A549 (cell line): ENCODE measurements around the gene ECE1. TPM values are rescaled to one million over a fixed set of nuclear protein-coding genes. Genes with fewer than 3 reads are reported as not detected.
A peak's percentile ranks its signal among the peaks of the same experiment; 100 is the strongest.

Experiments used
- ATAC-seq, 2 experiments: fragments of 200-7000 bp in 1 of 2; fragments of >200 bp in 1 of 2; cut with Nextera tagmentation in 1 of 2; cut with Tn5 transposase in 1 of 2; 3 replicates each; pipeline versions ENCODE4 v1.8.0 to v1.9.1; 2018 to 2020; ENCODE audit warnings: mild to moderate bottlenecking in 1 of 2, moderate library complexity in 1 of 2
- CTCF ChIA-PET: fragments of 300-600 bp; sonication (Branson Sonifier 250); formaldehyde crosslinking; extraction: SDS; loops from one replicate; lab custom pipeline; 2021; ENCODE audit warnings: antibody characterized with exemption, inconsistent platforms; lab: Yijun Ruan, JAX
- POLR2A ChIA-PET: fragments of 350-600 bp; formaldehyde crosslinking; extraction: SDS; loops from one replicate; lab custom pipeline; 2021; ENCODE audit warnings: antibody characterized with exemption, inconsistent platforms; lab: Yijun Ruan, JAX
- DNase-seq, 2 experiments: peaks; one replicate each; pipeline versions ENCODE4 v3.0.0 to v3.0.0-alpha.2; 2011 to 2016; ENCODE audit warnings: low read depth in 1 of 2, low spot score in 1 of 2
- FAIRE-seq: peaks from 2 replicates; lab custom pipeline; 2011; peaks lifted over from hg19 to GRCh38; lab: Jason Lieb, UNC
- H3K27ac ChIP-seq, 2 experiments: fragments of >200 bp; sonication (Bioruptor Twin); formaldehyde crosslinking; 3 replicates each; pipeline ENCODE4 v1.5.1; 2016 to 2017
- H3K4me1 ChIP-seq: fragments of >200 bp; sonication (Bioruptor Twin); formaldehyde crosslinking; 3 replicates; pipeline ENCODE4 v1.6.1; 2016
- H3K4me2 ChIP-seq: fragments of >200 bp; sonication (Bioruptor Twin); formaldehyde crosslinking; 3 replicates; pipeline ENCODE4 v1.6.1; 2016
- H3K4me3 ChIP-seq: fragments of >200 bp; sonication (Bioruptor Twin); formaldehyde crosslinking; 3 replicates; pipeline ENCODE4 v1.5.1; 2016
- H3K9me3 ChIP-seq: fragments of >200 bp; sonication (Bioruptor Twin); formaldehyde crosslinking; 3 replicates; pipeline ENCODE4 v1.6.1; 2016
- BHLHE40 ChIP-seq: IDR thresholded peaks from 2 replicates; pipeline ENCODE4 v1.6.1; 2012; ENCODE audit warnings: low read depth, low read length, inconsistent platforms
- CHD4 ChIP-seq: fragments of 200-600 bp; sonication (generic); IDR thresholded peaks from 2 replicates; pipeline ENCODE4 v1.6.1; 2016; ENCODE audit warnings: antibody characterized with exemption, mild to moderate bottlenecking, borderline replicate concordance
- EHF ChIP-seq: fragments of 250-450 bp; sonication (Bioruptor Pico); IDR thresholded peaks from 2 replicates; pipeline ENCODE4 v1.5.0; 2020; ENCODE audit warnings: mild to moderate bottlenecking
- FOSL2 ChIP-seq, 2 experiments: fragments of 450-650 bp in 1 of 2; fragments of >200 bp in 1 of 2; sonication (Bioruptor Twin) in 1 of 2; formaldehyde crosslinking; IDR thresholded peaks; 2 replicates each; pipeline versions ENCODE4 v1.5.0 to v1.6.1; 2016 to 2020; ENCODE audit warnings: mild to moderate bottlenecking in 1 of 2, moderate library complexity in 1 of 2
- FOXS1 ChIP-seq: fragments of 250-450 bp; sonication (Bioruptor Pico); IDR thresholded peaks from 2 replicates; pipeline ENCODE4 v1.5.0; 2020; ENCODE audit warnings: mild to moderate bottlenecking, moderate library complexity
- HOXB13 ChIP-seq: fragments of 250-450 bp; sonication (Bioruptor Pico); IDR thresholded peaks from 2 replicates; pipeline ENCODE4 v1.5.0; 2020; ENCODE audit warnings: low read depth, mild to moderate bottlenecking, moderate library complexity
- JUN ChIP-seq, 2 experiments: fragments of >200 bp; sonication (Bioruptor Twin); formaldehyde crosslinking; IDR thresholded peaks; 2 replicates in 1 of 2; 3 replicates in 1 of 2; pipeline ENCODE4 v1.6.1; 2016 to 2017
- JUNB ChIP-seq: fragments of >200 bp; sonication (Bioruptor Twin); formaldehyde crosslinking; IDR thresholded peaks from 2 replicates; pipeline ENCODE4 v1.6.1; 2016
- KDM1A ChIP-seq: fragments of 200-600 bp; sonication (generic); IDR thresholded peaks from 2 replicates; pipeline ENCODE4 v1.6.1; 2016; ENCODE audit warnings: low read depth, mild to moderate bottlenecking
- MAZ ChIP-seq: fragments of 150-350 bp; IDR thresholded peaks from 2 replicates; pipeline ENCODE4 v1.6.1; 2014; ENCODE audit warnings: antibody characterized with exemption, low read depth, low read length, borderline replicate concordance
- MYC ChIP-seq: IDR thresholded peaks from 2 replicates; pipeline ENCODE4 v1.6.1; 2012; ENCODE audit warnings: mild to moderate bottlenecking, inconsistent platforms, low read length, improper control_type of control experiment, borderline replicate concordance
- PHF8 ChIP-seq: fragments of 200-600 bp; sonication (generic); IDR thresholded peaks from 2 replicates; pipeline ENCODE4 v1.6.1; 2016; ENCODE audit warnings: low read depth, mild to moderate bottlenecking, antibody characterized with exemption, moderate library complexity, borderline replicate concordance
- POLR2A ChIP-seq: IDR thresholded peaks from 2 replicates; pipeline ENCODE4 v1.6.1; 2012; ENCODE audit warnings: mild to moderate bottlenecking, low read length
- POLR2AphosphoS2 ChIP-seq: conservative IDR thresholded peaks from 2 replicates; pipeline ENCODE4 v1.6.1; 2012; ENCODE audit warnings: low read length, improper control_type of control experiment, inconsistent platforms
- RAD21 ChIP-seq, 2 experiments: fragments of >200 bp in 1 of 2; sonication (Bioruptor Twin) in 1 of 2; formaldehyde crosslinking in 1 of 2; IDR thresholded peaks in 1 of 2; conservative IDR thresholded peaks in 1 of 2; 2 replicates in 1 of 2; 3 replicates in 1 of 2; pipeline ENCODE4 v1.6.1; 2012 to 2018; ENCODE audit warnings: inconsistent platforms in 1 of 2
- RARB ChIP-seq: fragments of 250-450 bp; sonication (Bioruptor Pico); IDR thresholded peaks from 2 replicates; pipeline ENCODE4 v1.8.0; 2021; ENCODE audit warnings: mild to moderate bottlenecking, moderate library complexity
- REST ChIP-seq: fragments of 200-600 bp; sonication (generic); IDR thresholded peaks from 2 replicates; pipeline ENCODE4 v1.6.1; 2016; ENCODE audit warnings: antibody characterized with exemption, mild to moderate bottlenecking, moderate library complexity
- RFX5 ChIP-seq: fragments of 450-650 bp; IDR thresholded peaks from 2 replicates; pipeline ENCODE4 v1.7.1; 2014; ENCODE audit warnings: antibody characterized with exemption, mild to moderate bottlenecking, moderate library complexity
- RNF2 ChIP-seq: fragments of 200-600 bp; sonication (generic); IDR thresholded peaks from 2 replicates; pipeline ENCODE4 v1.6.1; 2016; ENCODE audit warnings: low read depth, mild to moderate bottlenecking, antibody characterized with exemption, moderate library complexity, borderline replicate concordance
- ZC3H11A ChIP-seq: fragments of 450-650 bp; IDR thresholded peaks from 2 replicates; pipeline ENCODE4 v1.6.1; 2014; ENCODE audit warnings: antibody characterized with exemption, mild to moderate bottlenecking
- ZFP36 ChIP-seq: fragments of 450-650 bp; IDR thresholded peaks from 2 replicates; pipeline ENCODE4 v1.6.1; 2014; ENCODE audit warnings: borderline replicate concordance; ENCODE audit not compliant: partially characterized antibody
- WGBS: methylation state at CpG from one replicate; pipeline ENCODE4 v1.1.6; 2017; ENCODE audit errors: missing lambda C conversion rate; 5-methylcytosine and 5-hydroxymethylcytosine counted together
- polyA plus RNA-seq, 4 experiments: library from polyadenylated mRNA; depleted of rRNA in 3 of 4; stranded (reverse); fragments of >200 nt; fragmentation: RNase III in 1 of 4; extraction: RNeasy Plus Mini Kit Qiagen cat#74134 plus additional on column Dnase treatment in 1 of 4; gene quantifications; 2 replicates in 3 of 4; 3 replicates in 1 of 4; pipeline ENCODE4 v1.2.3, GENCODE V29; 2011 to 2017
- TF ChIP-seq, protein P1 (sequence below): fragments of >200 bp; sonication (Bioruptor Twin); formaldehyde crosslinking; IDR thresholded peaks from 3 replicates; pipeline ENCODE4 v1.5.1; 2016
- TF ChIP-seq, protein P2 (sequence below): fragments of 250-450 bp; sonication (Bioruptor Pico); IDR thresholded peaks from 2 replicates; pipeline ENCODE4 v1.5.0; 2021; ENCODE audit warnings: mild to moderate bottlenecking, moderate library complexity, borderline replicate concordance
- TF ChIP-seq, protein P3 (sequence below): IDR thresholded peaks from 2 replicates; pipeline ENCODE4 v1.6.1; 2012

ECE1 gene
- polyA plus RNA-seq, 2 of the 4 experiments (the other 2 are of a cell fraction), result 45.7 to 86.4 TPM

DNA sequence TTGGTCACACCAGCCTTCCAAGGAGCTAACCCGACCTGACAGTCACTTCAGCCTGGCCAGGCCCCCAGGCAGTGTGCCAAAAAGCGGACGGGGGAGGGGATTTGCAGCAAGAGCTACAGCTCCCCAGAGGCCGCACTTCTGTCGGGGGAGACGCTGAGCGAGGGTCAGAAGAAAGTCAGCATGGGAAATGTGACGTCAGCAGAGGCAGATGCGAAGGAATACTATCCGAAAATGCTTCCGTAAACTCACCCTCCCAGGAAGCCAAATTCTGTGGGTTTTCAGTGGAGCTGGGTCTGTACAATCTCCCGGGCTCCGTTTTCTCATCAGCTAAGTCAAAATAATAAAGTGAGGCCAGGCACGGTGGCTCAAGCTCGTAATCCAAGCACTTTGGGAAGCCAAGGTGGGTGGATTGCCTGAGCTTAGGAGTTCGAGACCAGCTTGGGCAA lies 28.5 kb upstream of the ECE1 start:
- no peaks in the 10 kb centered on the region for H3K9me3 ChIP-seq
- DNase-seq, result no peak
- CTCF ChIA-PET, result interaction anchor here (0.9 to 5.3 kb wide), 6 partner anchors 9 to 63 kb away, joined by 3 to 33 read pairs (median 4); no protein-coding TSS in a partner anchor
- TF ChIP-seq RFX5, result no peak
- TF ChIP-seq MAZ, result no peak
- TF ChIP-seq BHLHE40, result no peak
- peaks cover 58% of the 10 kb centered on the region for H3K4me1 ChIP-seq
- POLR2A ChIA-PET, result no interaction called here
- ATAC-seq, result no peak
- peak overlapping the region; percentile 94 to 98 for H3K27ac ChIP-seq
- 89% methylated on average over 13 of the region's 16 CpGs for WGBS
- peak overlapping the region; percentile 69 for H3K4me2 ChIP-seq
- no peak for FAIRE-seq
- H3K4me3 ChIP-seq, result no peak overlapping the region

GRCh38 chr1:21318057-21318713 lies 27.9 kb upstream of the ECE1 start:
- TF ChIP-seq PHF8 (no peak), FOSL2 (IDR thresholded peaks at IDR 0.05) (no peak), FOSL2 (CRISPR knock-in tag; IDR thresholded peaks at IDR 0.05) (no peak), RAD21 (conservative IDR thresholded peaks at IDR 0.05 in 1 of 2, IDR thresholded peaks at IDR 0.05 in 1 of 2) (no peak), FOXS1 (CRISPR knock-in tag) (no peak), BHLHE40 (no peak), HOXB13 (no peak), CHD4 (no peak), KDM1A (no peak), JUNB (no peak), RARB (no peak)
- CTCF ChIA-PET, result interaction anchor here (0.6 to 3.0 kb wide), 7 partner anchors 9 to 1798 kb away, joined by 3 to 8 read pairs (median 4); no protein-coding TSS in a partner anchor
- Histone ChIP-seq H3K4me1 (peaks cover 58% of the 10 kb centered on the region), H3K4me2 (peak overlapping the region; percentile 69), H3K4me3 (no peak overlapping the region), H3K27ac (peak overlapping the region; percentile 94 to 98), H3K9me3 (no peaks in the 10 kb centered on the region)
- FAIRE-seq (no peak), ATAC-seq (no peak), DNase-seq (no peak)
- POLR2A ChIA-PET, result no interaction called here
- WGBS, result 92% methylated on average over 13 of the region's 13 CpGs

GRCh38 chr1:21317690-21318043 lies 27.4 kb upstream of the ECE1 start:
- 95% methylated on average over 5 of the region's 9 CpGs for WGBS
- no peak overlapping the region for H3K4me2 ChIP-seq
- CTCF ChIA-PET, result interaction anchor here (0.6 to 1.5 kb wide), 5 partner anchors 16 to 1797 kb away, joined by 3 to 8 read pairs (median 4); no protein-coding TSS in a partner anchor
- DNase-seq (no peak), FAIRE-seq (no peak), ATAC-seq (no peak)
- no peaks in the 10 kb centered on the region for H3K9me3 ChIP-seq
- TF ChIP-seq EHF (CRISPR knock-in tag), result no peak
- no peak for TF ChIP-seq ZFP36
- TF ChIP-seq KDM1A, result no peak
- TF ChIP-seq POLR2A, result no peak
- TF ChIP-seq, protein P1, sequence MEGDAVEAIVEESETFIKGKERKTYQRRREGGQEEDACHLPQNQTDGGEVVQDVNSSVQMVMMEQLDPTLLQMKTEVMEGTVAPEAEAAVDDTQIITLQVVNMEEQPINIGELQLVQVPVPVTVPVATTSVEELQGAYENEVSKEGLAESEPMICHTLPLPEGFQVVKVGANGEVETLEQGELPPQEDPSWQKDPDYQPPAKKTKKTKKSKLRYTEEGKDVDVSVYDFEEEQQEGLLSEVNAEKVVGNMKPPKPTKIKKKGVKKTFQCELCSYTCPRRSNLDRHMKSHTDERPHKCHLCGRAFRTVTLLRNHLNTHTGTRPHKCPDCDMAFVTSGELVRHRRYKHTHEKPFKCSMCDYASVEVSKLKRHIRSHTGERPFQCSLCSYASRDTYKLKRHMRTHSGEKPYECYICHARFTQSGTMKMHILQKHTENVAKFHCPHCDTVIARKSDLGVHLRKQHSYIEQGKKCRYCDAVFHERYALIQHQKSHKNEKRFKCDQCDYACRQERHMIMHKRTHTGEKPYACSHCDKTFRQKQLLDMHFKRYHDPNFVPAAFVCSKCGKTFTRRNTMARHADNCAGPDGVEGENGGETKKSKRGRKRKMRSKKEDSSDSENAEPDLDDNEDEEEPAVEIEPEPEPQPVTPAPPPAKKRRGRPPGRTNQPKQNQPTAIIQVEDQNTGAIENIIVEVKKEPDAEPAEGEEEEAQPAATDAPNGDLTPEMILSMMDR, result no peak
- TF ChIP-seq POLR2AphosphoS2, result no peak
- TF ChIP-seq REST, result no peak
- no peak for TF ChIP-seq JUN (IDR thresholded peaks at IDR 0.05)
- no peak for TF ChIP-seq RNF2
- no peak for TF ChIP-seq JUNB
- TF ChIP-seq ZC3H11A, result no peak
- TF ChIP-seq, protein P2, sequence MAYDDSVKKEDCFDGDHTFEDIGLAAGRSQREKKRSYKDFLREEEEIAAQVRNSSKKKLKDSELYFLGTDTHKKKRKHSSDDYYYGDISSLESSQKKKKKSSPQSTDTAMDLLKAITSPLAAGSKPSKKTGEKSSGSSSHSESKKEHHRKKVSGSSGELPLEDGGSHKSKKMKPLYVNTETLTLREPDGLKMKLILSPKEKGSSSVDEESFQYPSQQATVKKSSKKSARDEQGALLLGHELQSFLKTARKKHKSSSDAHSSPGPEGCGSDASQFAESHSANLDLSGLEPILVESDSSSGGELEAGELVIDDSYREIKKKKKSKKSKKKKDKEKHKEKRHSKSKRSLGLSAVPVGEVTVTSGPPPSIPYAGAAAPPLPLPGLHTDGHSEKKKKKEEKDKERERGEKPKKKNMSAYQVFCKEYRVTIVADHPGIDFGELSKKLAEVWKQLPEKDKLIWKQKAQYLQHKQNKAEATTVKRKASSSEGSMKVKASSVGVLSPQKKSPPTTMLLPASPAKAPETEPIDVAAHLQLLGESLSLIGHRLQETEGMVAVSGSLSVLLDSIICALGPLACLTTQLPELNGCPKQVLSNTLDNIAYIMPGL (CRISPR knock-in tag), result no peak
- TF ChIP-seq, protein P3, sequence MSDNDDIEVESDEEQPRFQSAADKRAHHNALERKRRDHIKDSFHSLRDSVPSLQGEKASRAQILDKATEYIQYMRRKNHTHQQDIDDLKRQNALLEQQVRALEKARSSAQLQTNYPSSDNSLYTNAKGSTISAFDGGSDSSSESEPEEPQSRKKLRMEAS, result no peak
- no peak for TF ChIP-seq MYC
- peaks cover 58% of the 10 kb centered on the region for H3K4me1 ChIP-seq
- POLR2A ChIA-PET, result no interaction called here
- H3K4me3 ChIP-seq, result no peak overlapping the region
- peak overlapping the region in 1 of 2 experiments; percentile 94; a peak in 4 of 6 replicates for H3K27ac ChIP-seq
